Uterus (tissue), 2 donors: ENCODE measurements around the gene LHFPL4.

Source experiments
- CTCF ChIP-seq, 4 experiments: fragments of 200-600 bp in 2 of 4; fragments of 450-650 bp in 2 of 4; sonication (generic) in 2 of 4; IDR thresholded peaks; one replicate each; pipeline ENCODE4 v1.5.1; 2016 to 2019; ENCODE audit warnings: antibody characterized with exemption in 4 of 4, mild to moderate bottlenecking in 2 of 4, moderate library complexity in 1 of 4
- POLR2A ChIP-seq, 2 donors: fragments of 450-650 bp; IDR thresholded peaks; one replicate each; pipeline ENCODE4 v1.6.1; 2016; ENCODE audit warnings: antibody characterized with exemption in 2 of 2, mild to moderate bottlenecking in 1 of 2, moderate library complexity in 1 of 2

- no peak for TF ChIP-seq CTCF (IDR thresholded peaks at IDR 0.05)
- TF ChIP-seq POLR2A (IDR thresholded peaks at IDR 0.05), result no peak
Observed at GRCh38 chr3:9455596-9456131, 98.0 kb downstream of the LHFPL4 start.
